ENCODE results near the gene PCDHA10.
"Not testable (repeated sequence)": the region's sequence is repeated elsewhere in the genome, so short reads cannot be mapped to it uniquely, and the experiment has no call there.

Gene PCDHA10

DNA sequence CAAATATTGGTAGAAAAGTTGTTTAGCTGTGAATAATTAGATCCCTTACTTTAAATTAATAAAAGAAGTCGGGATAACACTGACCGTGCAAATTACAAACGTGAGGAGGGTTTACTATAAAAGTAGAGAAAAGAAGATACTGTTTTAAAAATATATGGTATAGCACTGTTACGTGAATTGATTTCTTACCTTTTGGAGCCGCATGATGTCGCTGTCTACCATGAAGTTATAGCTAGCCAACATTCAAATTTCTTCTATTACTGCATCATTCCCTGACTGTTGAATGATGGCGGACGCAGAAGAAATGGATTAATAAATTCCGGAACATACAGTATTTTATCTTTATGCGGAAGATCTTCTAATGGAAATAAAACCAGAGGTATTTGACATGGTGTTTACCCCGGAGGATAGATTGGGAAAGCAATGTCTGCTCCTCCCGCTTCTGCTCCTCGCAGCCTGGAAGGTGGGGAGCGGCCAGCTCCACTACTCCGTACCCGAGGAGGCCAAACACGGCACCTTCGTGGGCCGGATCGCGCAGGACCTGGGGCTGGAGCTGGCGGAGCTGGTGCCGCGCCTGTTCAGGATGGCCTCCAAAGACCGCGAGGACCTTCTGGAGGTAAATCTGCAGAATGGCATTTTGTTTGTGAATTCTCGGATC, 27.9 kb upstream of the PCDHA10 start, which contains the start of gene PCDHA6:
PCDHA6 (plus strand) TSS at position 257 of the 658 bp plus-strand sequence; CDS start at position 389, 132 bp downstream.
- Histone ChIP-seq H3K9me3 (ENCODE audit: control insufficient read depth, low read length) (no peaks in the 10 kb centered on the region), H3K4me3 (ENCODE audit: insufficient read depth, low read depth, low read length, poor library complexity, severe bottlenecking) (no peak within 1 kb of the TSS)

DNA sequence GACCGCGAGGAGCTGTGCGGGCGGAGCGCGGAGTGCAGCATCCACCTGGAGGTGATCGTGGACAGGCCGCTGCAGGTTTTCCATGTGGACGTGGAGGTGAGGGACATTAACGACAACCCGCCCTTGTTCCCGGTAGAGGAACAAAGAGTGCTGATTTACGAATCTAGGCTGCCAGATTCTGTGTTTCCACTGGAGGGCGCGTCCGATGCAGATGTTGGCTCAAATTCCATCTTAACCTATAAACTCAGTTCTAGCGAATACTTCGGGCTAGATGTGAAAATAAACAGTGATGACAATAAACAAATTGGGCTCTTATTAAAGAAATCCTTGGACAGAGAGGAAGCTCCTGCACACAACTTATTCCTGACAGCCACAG, 27.3 kb upstream of the PCDHA10 start:
- no peaks in the 10 kb centered on the region for H3K27me3 ChIP-seq (replicated peaks; ENCODE audit: control insufficient read depth, insufficient read depth, low read length, poor library complexity, severe bottlenecking)
- no peaks in the 10 kb centered on the region for H3K4me1 ChIP-seq (ENCODE audit: control insufficient read depth, insufficient read depth, low read length, poor library complexity, severe bottlenecking)
- no peak for DNase-seq
- no peaks in the 10 kb centered on the region for H3K9me3 ChIP-seq (ENCODE audit: control insufficient read depth, low read length)
- no peaks in the 10 kb centered on the region for H3K36me3 ChIP-seq (ENCODE audit: control insufficient read depth, insufficient read depth, low read length)
- no peak overlapping the region for H3K4me3 ChIP-seq (ENCODE audit: insufficient read depth, low read depth, low read length, poor library complexity, severe bottlenecking)
- H3K27ac ChIP-seq (ENCODE audit: insufficient read depth, low read length, poor library complexity, severe bottlenecking) = no peak overlapping the region

More for the DNA sequence above, 27.9 kb upstream of the PCDHA10 start, which contains the start of gene PCDHA6:
- no peaks in the 10 kb centered on the region for H3K4me1 ChIP-seq (ENCODE audit: control insufficient read depth, insufficient read depth, low read length, poor library complexity, severe bottlenecking)
- no peak within 1 kb of the TSS for H3K27ac ChIP-seq (ENCODE audit: insufficient read depth, low read length, poor library complexity, severe bottlenecking)
- no peak for DNase-seq
- H3K27me3 ChIP-seq (replicated peaks; ENCODE audit: control insufficient read depth, insufficient read depth, low read length, poor library complexity, severe bottlenecking) = no peaks in the 10 kb centered on the region
- no peaks in the 10 kb centered on the region for H3K36me3 ChIP-seq (ENCODE audit: control insufficient read depth, insufficient read depth, low read length)

DNA sequence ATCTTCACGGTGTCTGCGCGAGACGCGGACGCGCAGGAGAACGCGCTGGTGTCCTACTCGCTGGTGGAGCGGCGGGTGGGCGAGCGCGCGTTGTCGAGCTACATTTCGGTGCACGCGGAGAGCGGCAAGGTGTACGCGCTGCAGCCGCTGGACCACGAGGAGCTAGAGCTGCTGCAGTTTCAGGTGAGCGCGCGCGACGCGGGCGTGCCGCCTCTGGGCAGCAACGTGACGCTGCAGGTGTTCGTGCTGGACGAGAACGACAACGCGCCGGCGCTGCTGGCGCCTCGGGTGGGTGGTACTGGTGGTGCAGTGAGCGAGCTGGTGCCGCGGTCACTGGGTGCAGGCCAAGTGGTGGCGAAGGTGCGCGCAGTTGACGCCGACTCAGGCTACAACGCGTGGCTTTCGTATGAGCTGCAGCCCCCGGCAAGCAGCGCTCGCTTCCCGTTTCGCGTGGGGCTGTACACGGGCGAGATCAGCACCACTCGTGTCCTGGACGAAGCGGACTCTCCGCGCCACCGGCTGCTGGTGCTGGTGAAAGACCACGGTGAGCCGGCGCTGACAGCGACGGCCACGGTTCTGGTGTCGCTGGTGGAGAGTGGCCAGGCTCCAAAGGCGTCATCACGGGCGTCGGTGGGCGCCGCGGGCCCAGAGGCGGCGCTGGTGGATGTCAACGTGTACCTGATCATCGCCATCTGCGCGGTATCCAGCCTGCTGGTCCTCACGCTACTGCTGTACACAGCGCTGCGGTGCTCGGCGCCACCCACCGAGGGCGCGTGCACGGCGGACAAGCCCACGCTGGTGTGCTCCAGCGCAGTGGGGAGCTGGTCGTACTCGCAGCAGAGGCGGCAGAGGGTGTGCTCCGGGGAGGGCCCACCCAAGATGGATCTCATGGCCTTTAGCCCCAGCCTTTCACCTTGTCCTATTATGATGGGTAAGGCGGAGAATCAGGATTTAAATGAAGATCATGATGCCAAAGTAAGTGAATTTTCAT, 25.9 kb upstream of the PCDHA10 start:
- not testable (repeated sequence) for H3K27me3 ChIP-seq (replicated peaks; ENCODE audit: control insufficient read depth, insufficient read depth, low read length, poor library complexity, severe bottlenecking); H3K4me3 ChIP-seq (ENCODE audit: insufficient read depth, low read depth, low read length, poor library complexity, severe bottlenecking); H3K4me1 ChIP-seq (ENCODE audit: control insufficient read depth, insufficient read depth, low read length, poor library complexity, severe bottlenecking); H3K36me3 ChIP-seq (ENCODE audit: control insufficient read depth, insufficient read depth, low read length); H3K27ac ChIP-seq (ENCODE audit: insufficient read depth, low read length, poor library complexity, severe bottlenecking); DNase-seq; H3K9me3 ChIP-seq (ENCODE audit: control insufficient read depth, low read length)

GRCh38 chr5:140833993-140834392, 21.7 kb upstream of the PCDHA10 start, which contains the start of gene PCDHA7:
Gene PCDHA7, plus strand, starts transcription at chr5:140834269. Its CDS starts 115 bp downstream, at chr5:140834384.
- no peaks in the 10 kb centered on the region for H3K9me3 ChIP-seq (ENCODE audit: control insufficient read depth, low read length)
- no peak within 1 kb of the TSS for H3K27ac ChIP-seq (ENCODE audit: insufficient read depth, low read length, poor library complexity, severe bottlenecking)
- DNase-seq = no peak
- no peaks in the 10 kb centered on the region for H3K4me1 ChIP-seq (ENCODE audit: control insufficient read depth, insufficient read depth, low read length, poor library complexity, severe bottlenecking)
- no peak within 1 kb of the TSS for H3K4me3 ChIP-seq (ENCODE audit: insufficient read depth, low read depth, low read length, poor library complexity, severe bottlenecking)
- H3K27me3 ChIP-seq (replicated peaks; ENCODE audit: control insufficient read depth, insufficient read depth, low read length, poor library complexity, severe bottlenecking) = no peaks in the 10 kb centered on the region
- no peaks in the 10 kb centered on the region for H3K36me3 ChIP-seq (ENCODE audit: control insufficient read depth, insufficient read depth, low read length)

DNA sequence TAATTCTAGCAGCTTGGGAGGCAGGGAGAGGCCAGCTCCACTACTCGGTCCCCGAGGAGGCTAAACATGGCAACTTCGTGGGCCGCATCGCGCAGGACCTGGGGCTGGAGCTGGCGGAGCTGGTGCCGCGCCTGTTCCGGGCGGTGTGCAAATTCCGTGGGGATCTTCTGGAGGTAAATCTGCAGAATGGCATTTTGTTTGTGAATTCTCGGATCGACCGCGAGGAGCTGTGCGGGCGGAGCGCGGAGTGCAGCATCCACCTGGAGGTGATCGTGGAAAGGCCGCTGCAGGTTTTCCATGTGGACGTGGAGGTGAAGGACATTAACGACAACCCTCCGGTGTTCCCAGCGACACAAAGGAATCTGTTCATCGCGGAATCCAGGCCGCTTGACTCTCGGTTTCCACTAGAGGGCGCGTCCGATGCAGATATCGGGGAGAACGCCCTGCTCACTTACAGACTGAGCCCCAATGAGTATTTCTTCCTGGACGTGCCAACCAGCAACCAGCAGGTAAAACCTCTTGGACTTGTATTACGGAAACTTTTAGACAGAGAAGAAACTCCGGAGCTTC, 21.2 kb upstream of the PCDHA10 start:
- H3K27ac ChIP-seq (ENCODE audit: insufficient read depth, low read length, poor library complexity, severe bottlenecking); H3K9me3 ChIP-seq (ENCODE audit: control insufficient read depth, low read length); H3K4me1 ChIP-seq (ENCODE audit: control insufficient read depth, insufficient read depth, low read length, poor library complexity, severe bottlenecking); H3K27me3 ChIP-seq (replicated peaks; ENCODE audit: control insufficient read depth, insufficient read depth, low read length, poor library complexity, severe bottlenecking); H3K36me3 ChIP-seq (ENCODE audit: control insufficient read depth, insufficient read depth, low read length); DNase-seq; H3K4me3 ChIP-seq (ENCODE audit: insufficient read depth, low read depth, low read length, poor library complexity, severe bottlenecking): not testable (repeated sequence)

DNA sequence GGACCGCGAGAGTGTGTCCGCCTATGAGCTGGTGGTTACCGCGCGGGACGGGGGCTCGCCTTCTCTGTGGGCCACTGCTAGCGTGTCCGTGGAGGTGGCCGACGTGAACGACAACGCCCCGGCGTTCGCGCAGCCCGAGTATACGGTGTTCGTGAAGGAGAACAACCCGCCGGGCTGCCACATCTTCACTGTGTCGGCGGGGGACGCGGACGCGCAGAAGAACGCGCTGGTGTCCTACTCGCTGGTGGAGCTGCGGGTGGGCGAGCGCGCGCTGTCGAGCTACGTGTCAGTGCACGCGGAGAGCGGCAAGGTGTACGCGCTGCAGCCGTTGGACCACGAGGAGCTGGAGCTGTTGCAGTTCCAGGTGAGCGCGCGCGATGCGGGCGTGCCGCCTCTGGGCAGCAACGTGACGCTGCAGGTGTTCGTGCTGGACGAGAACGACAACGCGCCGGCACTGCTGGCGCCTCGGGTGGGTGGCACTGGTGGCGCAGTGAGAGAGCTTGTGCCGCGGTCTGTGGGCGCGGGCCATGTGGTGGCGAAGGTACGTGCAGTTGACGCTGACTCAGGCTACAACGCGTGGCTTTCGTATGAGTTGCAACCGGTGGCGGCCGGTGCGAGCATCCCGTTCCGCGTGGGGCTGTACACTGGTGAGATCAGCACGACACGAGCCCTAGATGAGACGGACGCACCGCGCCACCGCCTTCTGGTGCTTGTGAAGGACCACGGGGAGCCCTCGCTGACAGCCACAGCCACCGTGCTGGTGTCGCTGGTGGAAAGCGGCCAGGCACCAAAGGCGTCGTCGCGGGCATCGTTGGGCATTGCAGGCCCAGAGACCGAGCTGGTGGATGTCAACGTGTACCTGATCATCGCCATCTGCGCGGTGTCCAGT, 19.8 kb upstream of the PCDHA10 start:
- no peak overlapping the region for H3K27ac ChIP-seq (ENCODE audit: insufficient read depth, low read length, poor library complexity, severe bottlenecking)
- no peaks in the 10 kb centered on the region for H3K9me3 ChIP-seq (ENCODE audit: control insufficient read depth, low read length)

GRCh38 chr5:140840978-140841962, 14.4 kb upstream of the PCDHA10 start, which contains the start of gene PCDHA8:
Gene PCDHA8, plus strand, starts transcription at chr5:140841187. Its CDS starts 135 bp downstream, at chr5:140841322.
- DNase-seq = no peak
- Histone ChIP-seq H3K4me3 (ENCODE audit: insufficient read depth, low read depth, low read length, poor library complexity, severe bottlenecking) (no peak within 1 kb of the TSS), H3K9me3 (ENCODE audit: control insufficient read depth, low read length) (no peaks in the 10 kb centered on the region), H3K36me3 (ENCODE audit: control insufficient read depth, insufficient read depth, low read length) (no peaks in the 10 kb centered on the region), H3K27ac (ENCODE audit: insufficient read depth, low read length, poor library complexity, severe bottlenecking) (no peak within 1 kb of the TSS), H3K27me3 (replicated peaks; ENCODE audit: control insufficient read depth, insufficient read depth, low read length, poor library complexity, severe bottlenecking) (no peaks in the 10 kb centered on the region), H3K4me1 (ENCODE audit: control insufficient read depth, insufficient read depth, low read length, poor library complexity, severe bottlenecking) (no peaks in the 10 kb centered on the region)

More for the DNA sequence above, 19.8 kb upstream of the PCDHA10 start:
- DNase-seq = no peak
- H3K4me1 ChIP-seq (ENCODE audit: control insufficient read depth, insufficient read depth, low read length, poor library complexity, severe bottlenecking) = no peaks in the 10 kb centered on the region
- H3K27me3 ChIP-seq (replicated peaks; ENCODE audit: control insufficient read depth, insufficient read depth, low read length, poor library complexity, severe bottlenecking) = no peaks in the 10 kb centered on the region
- no peak overlapping the region for H3K4me3 ChIP-seq (ENCODE audit: insufficient read depth, low read depth, low read length, poor library complexity, severe bottlenecking)
- H3K36me3 ChIP-seq (ENCODE audit: control insufficient read depth, insufficient read depth, low read length) = no peaks in the 10 kb centered on the region

DNA sequence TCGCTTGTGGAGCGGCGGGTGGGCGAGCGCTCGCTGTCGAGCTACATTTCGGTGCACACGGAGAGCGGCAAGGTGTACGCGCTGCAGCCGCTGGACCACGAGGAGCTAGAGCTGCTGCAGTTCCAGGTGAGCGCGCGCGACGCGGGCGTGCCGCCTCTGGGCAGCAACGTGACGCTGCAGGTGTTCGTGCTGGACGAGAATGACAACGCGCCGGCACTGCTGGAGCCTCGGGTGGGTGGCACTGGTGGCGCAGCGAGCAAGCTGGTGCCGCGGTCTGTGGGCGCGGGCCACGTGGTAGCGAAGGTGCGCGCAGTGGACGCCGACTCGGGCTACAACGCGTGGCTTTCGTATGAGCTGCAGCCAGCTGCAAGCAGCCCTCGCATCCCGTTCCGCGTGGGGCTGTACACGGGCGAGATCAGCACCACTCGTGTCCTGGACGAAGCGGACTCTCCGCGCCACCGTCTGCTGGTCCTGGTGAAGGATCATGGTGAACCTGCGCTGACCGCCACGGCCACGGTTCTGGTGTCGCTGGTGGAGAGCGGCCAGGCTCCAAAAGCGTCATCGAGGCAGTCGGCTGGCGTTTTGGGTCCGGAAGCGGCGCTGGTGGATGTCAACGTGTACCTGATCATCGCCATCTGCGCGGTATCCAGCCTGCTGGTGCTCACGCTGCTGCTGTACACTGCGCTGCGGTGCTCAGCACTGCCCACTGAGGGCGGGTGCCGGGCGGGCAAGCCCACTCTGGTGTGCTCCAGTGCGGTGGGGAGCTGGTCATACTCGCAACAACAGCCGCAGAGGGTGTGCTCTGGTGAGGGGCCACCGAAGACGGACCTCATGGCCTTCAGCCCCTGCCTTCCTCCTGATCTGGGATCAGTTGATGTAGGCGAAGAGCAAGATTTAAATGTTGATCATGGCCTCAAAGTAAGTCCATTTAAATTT, 12.6 kb upstream of the PCDHA10 start:
- DNase-seq = no peak
- Histone ChIP-seq H3K27ac (ENCODE audit: insufficient read depth, low read length, poor library complexity, severe bottlenecking) (no peak overlapping the region), H3K36me3 (ENCODE audit: control insufficient read depth, insufficient read depth, low read length) (no peaks in the 10 kb centered on the region), H3K27me3 (replicated peaks; ENCODE audit: control insufficient read depth, insufficient read depth, low read length, poor library complexity, severe bottlenecking) (no peaks in the 10 kb centered on the region), H3K9me3 (ENCODE audit: control insufficient read depth, low read length) (no peaks in the 10 kb centered on the region), H3K4me1 (ENCODE audit: control insufficient read depth, insufficient read depth, low read length, poor library complexity, severe bottlenecking) (no peaks in the 10 kb centered on the region), H3K4me3 (ENCODE audit: insufficient read depth, low read depth, low read length, poor library complexity, severe bottlenecking) (no peak overlapping the region)
